ENCODE results near the gene NUDT1. TPM values are rescaled to one million over a fixed set of nuclear protein-coding genes. Genes with fewer than 3 reads are reported as not detected.
A peak's percentile ranks its signal among the peaks of the same experiment; 100 is the strongest.

NUDT1 gene
- total RNA-seq, 1 donor from 2014 or later, result 8.0 TPM

DNA sequence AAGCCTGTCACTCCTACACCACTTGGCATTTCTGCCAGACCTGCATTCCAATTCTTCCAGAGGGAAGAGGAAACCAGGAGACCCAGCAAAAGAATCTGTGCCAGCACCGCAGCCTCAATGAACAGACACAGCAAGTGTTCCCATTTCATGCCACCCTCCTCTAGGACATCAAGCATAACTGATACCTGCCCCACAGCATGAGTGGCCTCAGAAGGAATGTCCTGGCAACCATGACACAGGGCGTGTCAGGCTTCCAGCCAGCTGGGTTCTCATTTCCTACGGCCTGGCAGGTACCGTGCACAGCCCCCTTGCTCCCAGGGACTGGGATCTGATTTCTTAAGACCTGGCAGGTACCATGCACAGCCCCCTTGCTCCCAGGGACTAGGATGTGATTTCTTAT, 17.1 kb upstream of the NUDT1 start:
- no peak for DNase-seq

DNA sequence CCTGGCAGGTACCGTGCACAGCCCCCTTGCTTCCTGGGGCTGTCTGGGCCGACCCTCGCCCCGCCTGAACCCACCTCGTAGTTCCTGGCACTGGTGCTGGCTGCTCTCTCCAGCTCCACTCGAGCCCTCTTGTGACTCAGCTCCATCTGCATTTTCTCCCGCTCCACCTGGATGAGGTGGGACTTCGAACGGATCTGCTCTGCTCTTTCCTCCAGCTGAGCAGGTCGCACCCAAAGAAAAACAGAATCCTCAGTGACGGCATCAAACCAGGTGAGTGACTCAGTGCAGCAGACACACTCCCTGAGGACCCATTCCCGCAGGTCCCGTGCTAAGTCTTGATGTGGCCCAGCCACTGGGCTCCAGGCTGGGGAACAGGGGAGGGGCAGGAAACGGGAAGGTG, 16.7 kb upstream of the NUDT1 start:
- DNase-seq, result no peak

DNA sequence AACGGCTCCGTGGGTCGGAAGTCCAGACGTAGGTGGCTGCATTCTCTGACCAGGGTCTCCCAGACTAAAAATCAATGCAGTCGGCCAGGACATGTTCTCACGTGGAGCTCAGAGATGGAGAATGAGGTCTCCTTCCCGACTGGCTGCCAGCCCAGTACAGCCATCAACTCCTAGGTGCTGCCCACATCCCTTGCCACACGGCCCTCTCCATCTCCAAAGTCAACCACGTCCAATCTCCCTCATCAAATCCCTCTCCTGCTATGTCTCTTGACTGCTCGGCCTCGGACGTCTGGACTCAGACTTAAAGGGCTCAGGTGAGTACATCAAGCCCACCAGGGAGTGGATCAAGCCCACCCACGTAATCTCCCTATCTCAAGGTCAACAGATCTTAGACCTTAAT, 16.2 kb upstream of the NUDT1 start:
- DNase-seq, result no peak

DNA sequence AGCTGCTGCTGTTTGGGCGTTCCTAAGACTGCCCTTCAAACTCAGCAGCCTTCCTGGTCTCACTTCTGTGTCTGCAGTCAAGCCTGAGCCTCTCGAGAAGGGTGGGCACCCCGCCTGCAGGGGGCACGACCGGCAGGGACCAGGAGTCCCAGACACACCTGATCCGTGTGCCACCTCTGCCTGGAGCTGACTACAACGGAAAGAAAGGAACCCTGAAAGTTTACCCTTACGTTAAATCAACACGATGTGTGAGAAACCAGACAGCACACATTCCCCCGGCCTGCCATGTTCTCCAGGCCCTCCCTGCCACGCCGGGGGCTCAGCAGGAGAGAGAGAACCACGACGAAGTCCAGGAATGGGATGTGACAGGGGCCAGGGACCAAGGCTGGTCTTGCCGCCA, 14.3 kb upstream of the NUDT1 start:
- DNase-seq, result no peak

DNA sequence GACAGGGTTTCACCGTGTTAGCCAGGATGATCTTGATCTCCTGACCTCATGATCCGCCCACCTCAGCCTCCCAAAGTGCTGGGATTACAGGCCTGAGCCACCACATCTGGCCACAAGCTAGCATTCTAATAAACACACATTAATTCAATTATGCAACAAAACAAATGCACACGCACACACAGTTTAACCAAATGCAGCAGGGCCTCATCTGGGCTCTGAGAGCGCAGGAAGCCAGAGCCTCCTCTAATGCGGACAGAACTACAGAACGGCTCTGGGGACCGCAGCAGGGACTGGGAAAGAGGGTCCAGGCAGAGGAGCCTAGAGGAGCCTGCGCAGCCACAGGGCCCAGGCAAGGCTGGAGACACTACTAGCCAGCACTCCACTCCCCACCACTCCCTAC, 13.1 kb upstream of the NUDT1 start:
- DNase-seq, result no peak

DNA sequence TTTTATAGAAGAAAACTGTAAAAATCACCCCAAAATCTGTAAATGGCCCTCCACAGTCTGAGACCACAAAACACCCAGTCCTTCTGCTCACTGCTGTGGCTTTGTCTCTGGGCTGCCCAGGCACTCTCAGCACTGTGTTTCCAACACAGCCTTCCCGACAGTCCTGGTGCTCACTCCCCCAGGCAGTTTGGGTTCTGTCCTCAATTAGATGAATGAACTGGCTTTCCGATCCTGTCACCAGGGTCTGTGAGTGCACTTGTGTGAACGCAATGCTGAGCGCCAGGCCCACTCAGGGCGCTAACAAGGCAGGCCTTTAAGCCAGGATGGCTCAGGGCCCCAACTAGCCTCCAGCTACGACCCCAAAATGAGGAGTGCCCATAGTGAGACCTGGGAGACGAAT, 12.6 kb upstream of the NUDT1 start:
- no peak for DNase-seq

DNA sequence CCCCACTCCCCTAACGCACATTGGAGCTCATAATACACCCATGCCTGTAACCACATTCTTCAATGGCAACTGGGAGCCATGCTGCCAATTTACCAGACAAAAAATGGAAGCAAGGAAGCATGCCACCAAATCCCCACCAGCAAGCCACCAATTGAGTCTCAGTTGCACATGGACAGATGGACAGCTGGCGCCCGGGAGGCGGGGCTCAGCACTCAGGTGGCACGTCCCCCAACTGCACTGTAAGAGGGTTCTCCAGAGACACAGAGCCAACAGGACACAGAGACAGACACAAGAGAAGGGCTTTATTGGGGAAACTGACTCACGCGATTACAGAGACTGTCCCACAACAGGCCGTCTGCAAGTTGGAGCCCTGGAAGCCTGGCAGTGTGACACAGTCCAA, 11.8 kb upstream of the NUDT1 start:
- no peak for DNase-seq

DNA sequence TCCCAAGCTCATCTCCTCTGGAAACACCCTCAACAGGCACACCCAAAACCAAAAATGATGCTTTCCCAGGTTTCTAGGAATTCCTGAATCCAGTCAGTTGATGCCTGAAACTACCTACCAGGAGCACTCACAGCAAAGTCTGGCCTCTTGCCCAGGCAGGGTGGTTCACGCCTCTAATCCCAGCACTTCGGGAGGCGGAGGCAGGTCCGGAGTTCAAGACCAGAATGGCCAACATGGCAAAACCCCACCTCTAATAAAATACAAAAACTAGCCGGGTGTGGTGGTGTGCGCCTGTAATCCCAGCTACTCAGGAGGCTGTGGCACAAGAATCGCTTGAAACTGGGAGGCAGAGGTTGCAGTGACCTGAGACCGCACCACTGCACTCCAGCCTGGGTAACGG, 11.1 kb upstream of the NUDT1 start:
- DNase-seq, result no peak

DNA sequence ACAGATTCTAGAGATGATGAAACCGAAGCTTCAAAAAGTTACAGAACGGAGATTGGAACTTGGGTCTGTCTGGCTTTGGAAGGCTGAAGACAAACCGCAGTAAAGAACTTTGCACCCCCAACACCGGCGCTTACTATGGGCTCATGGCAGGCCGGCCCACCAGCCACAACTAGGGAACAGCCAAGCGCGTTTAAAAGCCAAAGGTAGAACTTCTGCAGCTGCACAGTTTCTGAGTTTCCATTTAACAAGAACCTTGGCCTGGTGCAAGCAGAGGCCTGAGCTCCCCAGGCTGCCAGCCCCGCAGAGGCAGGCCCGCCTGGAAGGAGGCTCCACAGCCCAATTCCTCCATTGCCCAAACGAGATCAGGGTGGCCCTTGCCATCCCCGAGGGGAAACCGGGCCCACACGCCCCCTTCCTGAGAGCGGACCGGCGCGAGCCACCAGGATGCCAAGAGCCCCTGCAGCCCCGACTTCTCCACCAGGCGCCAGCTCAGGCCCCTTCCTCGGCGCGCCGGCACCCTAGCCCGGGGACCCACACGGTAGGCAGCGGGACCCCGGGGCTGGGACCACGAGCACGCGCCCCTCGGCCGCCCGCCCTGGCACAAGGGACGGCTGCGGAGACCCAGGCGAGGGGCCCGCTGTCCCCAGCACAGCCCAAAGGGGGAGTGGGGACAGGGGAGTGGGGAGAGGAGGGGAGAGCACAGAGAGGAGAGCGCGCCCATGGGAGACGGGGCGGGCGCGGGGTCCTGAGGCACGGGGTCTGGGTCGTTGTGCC, 9.8 kb upstream of the NUDT1 start:
- DNase-seq, result peak; percentile 40

DNA sequence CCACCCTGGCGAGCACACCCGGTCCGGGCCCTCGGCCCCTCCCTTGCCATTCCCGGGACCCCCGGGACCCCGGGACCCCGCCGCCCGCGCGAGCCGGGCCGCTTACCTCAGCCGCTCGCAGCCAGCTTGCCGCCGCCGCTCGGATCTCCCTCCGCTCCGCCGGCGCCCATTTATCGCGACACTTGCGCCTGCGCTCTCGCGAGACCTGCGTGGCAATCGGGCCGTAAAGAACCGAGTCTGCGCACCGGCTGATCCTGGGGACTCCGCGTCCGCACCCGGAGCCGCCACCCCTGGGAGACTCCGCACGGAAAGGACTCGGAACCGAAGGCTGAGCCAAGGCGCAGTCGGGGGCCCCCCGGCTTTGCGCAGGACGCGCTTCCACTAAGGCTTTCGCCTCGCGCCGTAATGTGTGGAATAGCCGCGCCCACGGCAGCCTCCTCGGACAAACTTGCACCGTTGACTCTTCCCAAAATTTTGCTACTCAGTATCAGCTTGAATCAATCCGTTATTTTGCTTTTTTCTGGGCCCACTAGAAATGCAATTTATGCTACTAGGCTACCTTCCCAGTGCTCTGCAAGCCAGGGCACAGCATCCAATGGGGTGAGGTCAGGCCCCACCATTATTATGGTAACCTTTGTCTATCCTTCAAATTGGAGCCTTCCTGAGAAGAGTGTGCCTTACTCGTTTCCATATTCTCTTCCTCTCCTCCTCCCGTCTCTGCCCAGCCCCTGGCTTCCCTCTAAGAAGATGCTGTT, 9.1 kb upstream of the NUDT1 start, which contains the start of gene MAD1L1:
Gene MAD1L1, minus strand, starts transcription at position 180 of the 755 bp plus-strand sequence. CDS start 2,812 bp downstream, outside the sequence.
- peak; percentile 94 for DNase-seq

DNA sequence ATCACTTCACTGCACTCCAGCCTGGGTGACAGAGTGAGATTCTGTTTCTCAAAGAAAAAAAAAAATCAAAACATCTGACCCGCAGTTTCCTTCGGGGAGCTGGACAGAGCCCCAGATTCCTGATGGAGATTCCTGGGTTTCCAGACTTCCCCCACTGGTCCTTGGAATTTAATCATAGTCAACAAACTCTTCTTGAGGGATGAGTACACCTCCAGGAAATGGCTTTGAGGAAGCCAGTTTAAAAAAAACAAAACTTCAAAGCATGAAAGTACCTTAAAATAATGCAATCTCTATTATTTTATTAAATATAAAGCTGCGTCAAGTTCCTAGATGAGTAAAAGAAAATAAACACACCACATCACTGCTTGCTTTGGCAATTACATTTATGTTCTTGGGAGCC, 8.1 kb upstream of the NUDT1 start:
- DNase-seq, result peak; percentile 40

DNA sequence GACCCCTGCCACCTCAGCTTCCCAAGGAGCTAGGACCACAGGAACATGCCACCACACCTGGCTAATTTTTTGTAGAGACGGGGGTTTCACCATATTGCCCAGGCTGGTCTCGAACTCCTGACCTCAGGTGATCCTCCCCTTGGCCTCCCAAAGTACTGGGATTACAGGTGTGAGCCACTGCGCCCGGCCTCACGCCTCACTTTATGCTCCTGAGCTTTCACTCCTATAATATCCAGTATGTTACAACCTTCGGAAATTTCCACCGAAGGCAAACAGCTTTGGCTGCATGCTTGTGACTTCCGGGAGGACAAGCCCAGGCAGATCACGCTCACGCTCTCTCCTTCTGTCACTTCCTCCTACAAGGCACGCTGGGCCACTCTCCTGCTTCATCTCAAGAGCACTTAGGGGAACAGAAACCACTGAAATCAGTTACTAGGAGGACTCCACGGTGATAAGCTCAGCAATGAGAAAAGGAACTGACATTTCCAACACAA, 4.9 kb upstream of the NUDT1 start:
- no peak for DNase-seq

DNA sequence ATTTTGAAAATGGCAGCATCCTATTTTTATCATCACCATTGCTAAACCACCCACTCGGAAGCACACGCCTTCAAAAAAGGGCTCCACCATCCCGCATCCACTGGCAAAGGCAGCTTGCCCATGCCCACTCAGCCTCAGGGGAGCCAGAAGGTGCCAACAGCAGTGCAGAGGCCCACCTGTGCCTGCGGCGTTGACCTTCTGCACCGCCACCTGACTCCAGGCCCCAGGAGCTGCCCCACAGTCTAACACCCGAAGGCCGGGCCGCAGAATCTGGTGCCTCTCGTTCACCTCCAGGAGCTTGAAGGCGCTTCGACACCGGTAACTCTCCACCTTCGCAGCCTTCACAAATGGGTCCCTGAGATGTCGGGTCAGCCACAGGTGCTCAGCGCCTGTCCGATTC, 2.8 kb upstream of the NUDT1 start:
- DNase-seq, result no peak

DNA sequence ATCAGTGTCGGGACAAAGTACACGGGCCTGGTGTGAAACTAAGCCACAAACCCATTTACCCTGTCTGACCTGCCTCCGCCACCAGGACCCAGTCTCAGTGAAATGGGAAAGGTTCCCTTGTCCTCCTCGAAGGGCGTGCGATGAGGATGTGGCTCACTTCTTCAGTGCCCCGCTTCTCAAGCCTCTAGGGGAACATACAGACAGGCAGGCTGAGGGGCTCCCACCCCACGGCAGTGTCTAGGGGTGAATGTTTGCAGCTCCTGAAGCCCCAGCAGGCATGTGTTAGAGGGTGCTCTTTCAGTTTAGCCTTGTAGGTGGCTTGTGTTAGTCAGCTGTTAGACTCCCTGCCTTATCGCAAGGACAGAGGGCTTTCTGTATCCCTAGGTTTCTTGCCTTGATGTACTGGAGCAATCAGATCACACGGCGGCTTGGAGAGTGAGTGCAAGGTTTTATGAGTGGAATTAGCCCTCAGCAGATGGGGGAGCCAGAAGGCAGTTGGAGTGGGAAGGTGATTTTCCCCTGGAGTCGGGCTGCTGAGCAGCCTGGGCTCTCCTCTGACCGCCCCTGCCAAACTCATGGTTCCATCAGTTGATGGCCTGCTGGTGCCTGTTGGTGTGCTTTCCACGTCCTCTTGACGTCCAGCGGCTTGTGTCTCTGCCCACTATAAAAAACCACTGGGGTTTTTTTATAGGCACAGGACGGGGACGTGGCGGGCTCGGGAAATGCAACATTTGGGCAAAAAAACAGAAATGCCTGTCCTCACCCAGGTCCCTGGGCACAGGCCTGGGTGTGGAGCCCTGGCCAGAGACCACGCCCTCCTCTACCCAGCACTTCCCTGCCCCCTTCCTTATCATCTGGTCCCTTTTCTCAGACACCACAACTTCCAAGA, 759 bp downstream of the NUDT1 start:
- peak; percentile 32 for DNase-seq

DNA sequence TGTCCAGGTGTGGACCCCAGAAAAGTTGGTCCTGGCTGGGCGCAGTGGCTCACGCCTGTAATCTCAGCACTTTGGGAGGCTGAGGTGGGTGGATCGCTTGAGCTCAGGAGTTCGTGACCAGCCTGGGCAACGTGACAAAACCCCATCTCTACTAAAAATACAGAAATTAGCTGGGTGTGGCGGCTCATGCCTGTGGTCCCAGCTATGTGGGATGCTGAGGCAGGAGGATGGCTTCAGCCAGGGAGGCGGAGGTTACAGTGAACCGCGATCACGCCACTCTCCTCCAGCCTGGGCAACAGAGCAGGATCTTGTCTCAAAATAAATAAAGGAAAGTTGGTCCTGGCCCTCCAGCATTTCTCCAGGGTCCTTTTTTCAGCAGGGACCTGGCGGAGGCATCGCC, 1.4 kb downstream of the NUDT1 start:
- no peak for DNase-seq

DNA sequence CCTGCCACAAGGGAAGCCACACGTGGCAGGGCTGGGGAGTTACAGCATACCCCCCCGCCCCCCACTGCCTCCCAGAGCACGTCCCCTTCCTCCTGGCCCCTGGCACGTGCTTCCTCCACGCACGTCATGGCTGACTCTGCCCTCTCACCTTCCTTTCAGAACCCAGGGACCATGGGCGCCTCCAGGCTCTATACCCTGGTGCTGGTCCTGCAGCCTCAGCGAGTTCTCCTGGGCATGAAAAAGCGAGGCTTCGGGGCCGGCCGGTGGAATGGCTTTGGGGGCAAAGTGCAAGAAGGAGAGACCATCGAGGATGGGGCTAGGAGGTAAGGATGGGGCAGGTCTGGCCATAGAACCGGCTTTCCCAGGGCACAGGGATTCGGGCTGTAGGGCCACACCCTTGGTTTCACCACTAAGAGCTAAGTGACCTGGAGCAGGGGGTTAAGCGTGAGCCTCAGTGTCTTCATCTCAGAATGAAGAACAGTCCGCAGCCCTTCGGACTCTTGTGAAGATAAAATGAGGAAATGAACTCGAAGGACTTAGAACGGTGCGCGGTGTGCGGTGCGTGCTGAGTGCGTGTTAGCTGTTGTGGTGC, 2.5 kb downstream of the NUDT1 start:
- DNase-seq, result no peak

DNA sequence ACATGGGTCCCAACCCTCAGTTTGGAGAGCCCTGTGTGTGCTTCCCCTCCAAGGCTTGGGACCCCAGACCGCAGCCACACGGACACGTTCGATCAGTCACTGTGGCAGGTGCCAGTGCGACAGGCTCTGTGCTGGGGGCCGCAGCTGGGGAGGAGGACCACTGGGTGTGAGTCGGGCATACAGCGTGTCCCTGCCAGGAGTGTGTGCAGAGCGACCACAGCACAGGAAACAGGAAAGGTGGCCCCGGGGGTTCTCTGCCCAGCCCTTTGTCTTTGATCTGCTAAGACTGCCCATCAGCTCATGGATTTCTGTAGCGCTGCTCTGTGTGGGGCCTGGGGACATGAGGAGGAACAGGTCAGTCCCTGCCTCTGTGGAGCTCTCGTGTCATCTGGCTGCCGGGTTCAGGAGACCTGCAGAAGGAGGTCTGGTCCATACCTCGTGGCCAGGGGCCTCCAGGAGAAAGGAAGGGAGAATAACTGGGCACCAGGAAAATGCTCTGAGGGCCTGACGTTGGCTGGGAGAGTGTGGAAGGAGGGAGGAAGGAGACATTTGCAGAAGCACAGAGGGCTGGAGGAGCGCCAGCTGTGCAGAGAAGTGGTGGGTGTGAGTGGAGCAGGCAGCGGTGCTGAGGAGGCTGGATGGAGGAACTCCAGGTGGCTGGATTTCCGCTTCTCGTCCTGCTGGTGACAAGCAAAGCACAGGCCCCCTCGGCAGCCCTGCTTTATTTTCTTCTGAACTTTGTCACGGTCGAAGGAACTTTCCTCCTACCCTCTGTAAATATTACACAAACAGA, 4.1 kb downstream of the NUDT1 start:
- no peak for DNase-seq

DNA sequence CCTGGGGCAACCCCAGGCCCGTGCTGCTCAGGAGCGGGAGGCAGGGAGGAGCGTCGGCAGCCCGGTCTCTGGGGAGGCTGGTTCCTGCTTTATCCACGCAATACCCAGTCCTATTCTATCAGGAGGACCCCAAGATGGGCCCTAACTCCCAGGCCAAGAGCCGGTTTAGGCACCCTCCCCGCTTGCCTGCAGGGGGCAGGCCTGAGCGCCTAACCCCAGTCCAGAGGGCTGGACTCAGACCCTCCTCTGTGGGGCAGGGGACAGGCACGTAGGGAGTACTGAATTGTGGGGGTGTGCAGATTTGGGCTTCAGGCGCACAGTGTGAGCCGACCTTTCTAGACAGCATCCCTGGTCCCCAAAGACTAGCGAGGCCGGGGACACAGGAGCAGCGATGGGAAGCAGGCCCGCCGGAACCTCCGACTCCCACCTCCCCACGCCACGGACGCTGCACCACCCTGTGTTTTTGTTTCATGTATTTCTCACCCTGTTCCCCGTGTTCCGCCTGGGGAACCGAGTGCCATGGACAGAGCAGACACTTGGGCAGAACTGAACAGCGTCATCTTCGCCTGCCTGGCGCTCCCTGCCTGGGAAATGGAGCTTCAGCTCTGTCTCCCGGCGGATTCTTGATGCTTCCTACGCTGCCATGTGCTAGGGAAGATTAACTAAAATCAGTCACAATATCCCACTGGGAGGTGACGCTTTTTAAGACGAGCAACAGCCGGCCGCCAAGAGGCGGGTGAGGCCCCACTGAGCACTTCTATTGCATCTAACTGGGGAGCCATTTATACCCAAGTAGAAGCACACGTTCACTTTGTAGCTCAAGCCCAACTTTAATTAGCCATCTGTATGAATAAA, 5.3 kb downstream of the NUDT1 start:
- DNase-seq, result peak; percentile 54

DNA sequence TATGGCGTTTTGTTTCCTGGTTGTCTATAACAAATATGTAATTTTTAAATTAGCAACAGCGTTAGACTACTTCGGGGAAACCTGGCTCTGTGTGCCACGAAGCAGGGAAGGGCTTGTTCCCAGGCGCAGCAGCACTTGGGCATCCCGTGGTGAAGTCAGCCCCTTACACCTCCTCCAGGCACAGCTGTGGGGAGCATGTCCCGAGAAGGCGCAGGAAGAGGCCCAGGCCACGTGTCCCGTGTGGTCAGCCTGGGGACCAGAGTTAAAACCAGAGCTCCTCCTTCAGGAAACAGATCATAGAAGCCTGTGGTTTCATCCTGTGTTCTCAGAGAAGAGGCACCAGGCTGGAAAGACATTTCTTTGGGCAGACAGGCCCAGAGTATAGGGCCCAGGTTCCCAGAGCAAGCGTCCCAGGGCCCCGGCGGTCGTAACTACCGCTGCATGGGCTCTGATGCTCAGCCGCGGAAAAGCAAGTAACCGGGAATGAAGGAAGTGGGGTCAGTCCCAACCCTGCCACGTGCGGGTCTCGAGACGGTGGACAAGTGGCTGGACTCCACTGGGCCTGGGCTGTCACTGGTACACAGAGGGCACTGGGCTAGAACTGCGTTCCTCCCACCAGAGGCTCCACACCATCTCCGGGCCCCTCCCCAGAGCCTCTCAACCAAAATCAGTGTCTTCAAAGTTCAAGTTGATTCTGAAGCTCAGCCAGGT, 7.1 kb downstream of the NUDT1 start:
- peak; percentile 90 for DNase-seq

DNA sequence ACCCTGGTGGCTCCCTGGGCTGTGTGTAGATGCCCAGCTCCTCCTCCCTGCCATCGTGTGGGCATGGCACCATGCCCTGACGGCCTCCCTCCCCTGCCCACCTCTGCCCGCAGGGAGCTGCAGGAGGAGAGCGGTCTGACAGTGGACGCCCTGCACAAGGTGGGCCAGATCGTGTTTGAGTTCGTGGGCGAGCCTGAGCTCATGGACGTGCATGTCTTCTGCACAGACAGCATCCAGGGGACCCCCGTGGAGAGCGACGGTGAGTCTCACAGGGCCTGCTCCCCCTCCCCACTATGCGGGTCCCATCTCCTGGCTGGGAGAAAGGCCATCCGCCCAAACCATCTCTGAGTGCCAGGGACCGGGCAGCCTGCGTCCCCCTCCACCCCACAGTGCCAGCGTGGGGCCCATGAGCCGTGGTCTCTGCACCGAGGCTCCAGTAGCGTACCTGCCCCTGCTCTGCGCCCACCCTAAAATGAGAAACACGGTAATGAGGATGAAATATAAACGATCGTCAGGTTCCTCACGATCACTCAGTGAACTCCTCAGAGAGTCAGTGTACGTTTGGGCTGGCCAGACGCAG, 7.8 kb downstream of the NUDT1 start:
- no peak for DNase-seq

Data from dermis blood vessel endothelial cell (primary cell).